Ramos (cell line): ENCODE data around the gene PAX5.

ENCODE experiments used
- in situ Hi-C: fragments of 300-500 bp; cut with MboI; formaldehyde crosslinking; loops from one replicate; pipeline ENCODE4 v1.14.3; 2022; ENCODE audit warnings: low sequenced_read_pairs; ENCODE audit not compliant: unreplicated experiment

The PAX5 gene

DNA sequence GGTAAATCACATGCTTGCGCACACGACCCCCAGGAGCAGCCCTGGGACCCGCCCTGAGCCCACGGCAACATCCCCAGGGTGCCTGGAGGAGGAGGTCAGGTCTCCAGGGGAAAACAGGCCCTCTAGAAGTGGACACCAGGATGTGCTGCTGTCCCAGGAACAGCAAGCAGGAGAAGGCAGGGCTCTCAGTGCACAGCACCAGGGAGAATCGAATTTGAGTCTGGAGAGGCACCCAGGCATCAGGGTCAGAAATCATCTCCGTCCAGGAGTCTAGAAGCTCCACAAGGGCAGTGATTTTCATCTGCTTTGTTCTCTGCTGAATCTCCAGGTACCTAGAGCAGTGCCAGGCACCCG lies 93.6 kb downstream of the PAX5 start:
- in situ Hi-C loops, result no loop called here

- in situ Hi-C loops, result no loop called here
Observed at GRCh38 chr9:36939655-36940499, 94.2 kb downstream of the PAX5 start.

- in situ Hi-C loops, result no loop called here
Observed at GRCh38 chr9:36939214-36939613, 94.9 kb downstream of the PAX5 start.

- in situ Hi-C loops, result no loop called here
Observed at GRCh38 chr9:36938617-36939016, 95.5 kb downstream of the PAX5 start.

GRCh38 chr9:36937951-36938350 lies 96.1 kb downstream of the PAX5 start:
- in situ Hi-C loops, result no loop called here

- in situ Hi-C loops, result no loop called here
Observed at GRCh38 chr9:36937346-36937745, 96.7 kb downstream of the PAX5 start.

GRCh38 chr9:36936498-36936831 lies 97.6 kb downstream of the PAX5 start:
- in situ Hi-C loops, result no loop called here

DNA sequence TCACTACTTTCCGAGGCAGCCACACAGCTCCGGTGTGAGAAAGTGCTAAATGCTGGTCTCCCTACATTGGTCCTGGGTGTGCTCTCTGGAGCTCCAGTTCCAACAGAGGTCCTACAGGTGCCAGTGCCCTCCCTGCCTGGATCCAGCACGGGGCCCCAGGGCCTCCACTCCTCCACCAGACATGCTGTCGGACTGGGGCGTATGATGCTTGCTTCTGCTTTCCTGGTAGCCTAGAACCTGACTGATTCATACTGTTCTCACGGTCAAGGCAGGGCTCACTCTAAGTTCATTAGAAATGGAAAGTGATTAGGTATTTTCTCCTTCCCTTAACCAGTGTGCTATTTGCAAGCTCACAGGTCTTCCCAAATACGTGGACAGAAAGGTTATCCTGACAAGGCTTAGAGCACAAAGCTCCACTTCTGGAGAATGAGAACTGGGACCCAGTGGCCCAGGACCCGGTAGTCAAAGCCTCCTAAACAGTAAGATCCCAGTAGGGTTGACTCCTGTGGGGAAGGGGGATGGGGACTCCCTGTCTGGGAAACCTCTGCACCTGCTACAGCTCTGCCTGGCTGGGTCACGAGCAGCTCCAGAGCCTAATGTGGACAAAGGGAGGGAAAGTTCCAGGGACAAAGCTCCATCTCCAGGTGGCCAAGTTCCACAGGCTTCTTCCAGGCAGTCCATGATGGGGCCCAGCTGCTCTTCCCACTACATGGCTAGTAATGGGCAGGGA lies 98.1 kb downstream of the PAX5 start:
- in situ Hi-C loops, result no loop called here

- in situ Hi-C loops, result no loop called here
Observed at GRCh38 chr9:36935332-36935731, 98.7 kb downstream of the PAX5 start.

- in situ Hi-C loops, result no loop called here
Observed at GRCh38 chr9:36934478-36935065, 99.5 kb downstream of the PAX5 start.

DNA sequence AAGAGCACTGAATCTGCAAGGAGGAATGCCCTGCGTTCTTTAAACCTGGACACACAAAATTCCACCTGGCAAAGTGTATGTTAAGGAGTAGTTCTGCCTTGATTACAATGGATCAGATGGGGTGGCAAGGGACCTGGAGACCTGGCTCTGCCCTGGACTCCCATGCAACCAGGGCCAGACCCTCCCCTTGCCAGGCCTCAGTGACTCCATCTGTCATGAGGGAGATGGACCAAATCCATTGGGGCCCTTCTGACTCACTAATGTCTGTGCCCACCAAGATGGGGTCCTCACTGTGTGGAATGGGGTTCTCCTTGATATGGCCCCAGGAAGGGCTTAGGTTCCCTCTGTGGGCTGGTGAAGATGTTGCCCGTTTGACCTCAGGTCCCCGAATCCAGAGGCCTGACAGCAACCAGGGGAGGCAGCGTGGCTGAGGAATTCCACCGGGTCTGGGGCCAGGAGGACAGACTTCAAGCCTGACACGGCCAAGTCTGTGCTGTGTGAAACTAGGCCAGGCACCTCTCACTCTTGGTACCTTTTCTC lies 100.3 kb downstream of the PAX5 start:
- in situ Hi-C loops, result no loop called here

GRCh38 chr9:36932198-36932597 lies 101.9 kb downstream of the PAX5 start:
- in situ Hi-C loops, result no loop called here

- in situ Hi-C loops, result no loop called here
Observed at GRCh38 chr9:36930941-36931340, 103.1 kb downstream of the PAX5 start.

DNA sequence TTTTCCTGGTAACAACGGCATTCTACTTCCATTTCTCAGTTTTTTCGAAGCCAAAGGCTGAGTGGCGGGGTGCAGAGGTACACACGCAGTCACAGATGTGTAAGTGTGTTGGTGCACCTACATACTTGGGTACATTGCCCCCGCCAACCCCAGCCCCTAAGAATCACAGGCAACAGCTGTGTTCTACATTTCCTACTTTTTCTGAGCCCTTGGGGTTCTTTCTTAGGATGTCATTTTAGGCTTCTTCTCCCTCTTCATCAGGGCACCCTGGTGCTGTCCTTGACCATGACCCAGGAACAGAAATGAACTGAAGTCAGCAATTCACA lies 104.8 kb downstream of the PAX5 start:
- in situ Hi-C loops, result no loop called here

GRCh38 chr9:36928670-36929349 lies 105.3 kb downstream of the PAX5 start:
- in situ Hi-C loops, result no loop called here

GRCh38 chr9:36928210-36928609 lies 105.9 kb downstream of the PAX5 start:
- in situ Hi-C loops, result no loop called here

DNA sequence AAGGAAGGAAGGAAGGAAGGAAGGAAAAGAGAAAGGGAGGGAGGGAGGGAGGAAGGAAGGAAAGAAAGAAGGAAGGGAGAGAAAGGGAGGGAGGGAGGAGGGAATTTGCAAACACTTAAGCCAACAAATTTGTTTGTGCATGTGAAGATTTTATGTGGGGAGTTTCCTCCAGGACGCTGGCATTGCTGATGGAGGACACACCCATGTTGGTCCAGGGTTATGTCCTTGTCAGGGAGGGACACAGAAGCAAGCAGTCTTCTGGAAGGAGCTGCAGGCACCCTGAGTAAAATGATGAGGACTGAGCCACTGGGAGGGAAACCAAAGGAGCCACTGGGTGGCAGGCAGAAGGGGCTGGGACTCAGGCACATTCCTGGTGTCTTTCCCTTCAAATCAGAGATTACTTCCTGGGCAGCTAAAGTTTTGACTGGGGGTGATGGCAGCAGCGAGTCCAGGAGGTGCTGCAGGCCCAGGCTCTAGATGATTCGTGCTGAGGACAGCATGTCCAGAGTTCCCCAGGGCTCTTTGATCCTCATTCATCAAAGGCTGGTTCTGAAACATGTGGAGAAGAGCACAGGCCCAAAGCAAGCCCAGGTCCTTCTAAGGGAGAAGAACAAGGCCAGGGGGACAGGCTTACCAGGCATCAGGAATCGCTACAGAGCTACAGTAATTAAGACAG lies 109.2 kb downstream of the PAX5 start:
- in situ Hi-C loops, result no loop called here

GRCh38 chr9:36924071-36924470 lies 110.0 kb downstream of the PAX5 start:
- in situ Hi-C loops, result no loop called here

- in situ Hi-C loops, result no loop called here
Observed at GRCh38 chr9:36923025-36923625, 110.9 kb downstream of the PAX5 start.

GRCh38 chr9:36922548-36922947 lies 111.5 kb downstream of the PAX5 start:
- in situ Hi-C loops, result no loop called here
